ENCODE measurements around the gene TMX2.
"Not testable (repeated sequence)": the region's sequence is repeated elsewhere in the genome, so short reads cannot be mapped to it uniquely, and the experiment has no call there.

The TMX2 gene

GRCh38 chr11:57716726-57717125 lies 4.3 kb downstream of the TMX2 start:
- DNase-seq, result not testable (repeated sequence)

- DNase-seq, result no peak
Observed at GRCh38 chr11:57727185-57727584, 14.8 kb downstream of the TMX2 start.

- no peak for DNase-seq
Observed at GRCh38 chr11:57728829-57729228, 16.4 kb downstream of the TMX2 start.

GRCh38 chr11:57729479-57729878 lies 17.1 kb downstream of the TMX2 start:
- DNase-seq, result no peak

GRCh38 chr11:57732661-57733060 lies 20.3 kb downstream of the TMX2 start:
- no peak for DNase-seq

- DNase-seq, result no peak
Observed at GRCh38 chr11:57735619-57736298, 23.4 kb downstream of the TMX2 start.

GRCh38 chr11:57741132-57742086 lies 29.0 kb downstream of the TMX2 start, which contains the start of gene SELENOH:
SELENOH (plus strand) TSS chr11:57741491; CDS start chr11:57741596, 105 bp downstream.
- DNase-seq, result peak; percentile 94

GRCh38 chr11:57742087-57742452 lies 29.7 kb downstream of the TMX2 start:
- peak; percentile 13 for DNase-seq

- DNase-seq, result no peak
Observed at GRCh38 chr11:57744357-57744756, 32.0 kb downstream of the TMX2 start.

GRCh38 chr11:57745206-57745605 lies 32.8 kb downstream of the TMX2 start:
- DNase-seq, result no peak

GRCh38 chr11:57746920-57747319 lies 34.5 kb downstream of the TMX2 start:
- no peak for DNase-seq

- DNase-seq, result no peak
Observed at GRCh38 chr11:57751176-57751575, 38.8 kb downstream of the TMX2 start.

- DNase-seq, result no peak
Observed at GRCh38 chr11:57751676-57752253, 39.4 kb downstream of the TMX2 start, which contains the start of gene BTBD18. BTBD18 (minus strand) TSS chr11:57751819; CDS start chr11:57751188, 631 bp downstream.

- DNase-seq, result no peak
Observed at GRCh38 chr11:57752954-57753353, 40.6 kb downstream of the TMX2 start.

GRCh38 chr11:57758174-57758573 lies 45.8 kb downstream of the TMX2 start:
- DNase-seq, result no peak

- peak; percentile 58 for DNase-seq
Observed at GRCh38 chr11:57761301-57762234, 49.2 kb downstream of the TMX2 start, which contains the start of gene CTNND1. CTNND1 (plus strand) TSS chr11:57761802; CDS start chr11:57791479, 29,677 bp downstream.

GRCh38 chr11:57762235-57762861 lies 50.0 kb downstream of the TMX2 start:
- no peak for DNase-seq

- no peak for DNase-seq
Observed at GRCh38 chr11:57763568-57763967, 51.2 kb downstream of the TMX2 start.

GRCh38 chr11:57764021-57764420 lies 51.6 kb downstream of the TMX2 start:
- DNase-seq, result no peak

GRCh38 chr11:57764566-57764965 lies 52.2 kb downstream of the TMX2 start:
- no peak for DNase-seq

GRCh38 chr11:57764972-57765371 lies 52.6 kb downstream of the TMX2 start:
- no peak for DNase-seq

- DNase-seq, result no peak
Observed at GRCh38 chr11:57770793-57771192, 58.4 kb downstream of the TMX2 start.
